Measurements from ENCODE around the gene MEG3.

The MEG3 gene

GRCh38 chr14:100784523-100785337 lies 41.2 kb upstream of the MEG3 start:
- no peak for DNase-seq (ENCODE audit: low read depth)
- no peak for TF ChIP-seq CTCF (conservative IDR thresholded peaks at IDR 0.05; ENCODE audit: low read depth, low read length)
- no peak overlapping the region for H3K4me3 ChIP-seq (ENCODE audit: low read depth, low read length)

DNA sequence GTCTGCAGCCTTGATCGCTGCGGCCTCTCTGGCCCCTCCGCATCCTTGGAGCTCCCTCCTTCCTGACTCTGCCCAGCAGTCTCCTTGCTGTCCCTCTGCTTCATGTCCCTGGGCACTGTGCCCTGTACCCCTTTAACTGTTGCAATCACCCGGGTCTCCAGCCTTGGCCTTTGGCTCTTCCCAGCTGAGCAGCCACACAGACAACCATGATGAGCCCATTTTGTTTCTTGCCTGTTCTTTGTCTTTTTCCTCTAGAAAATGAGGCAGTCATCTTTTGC lies 40.6 kb upstream of the MEG3 start:
- no peak for DNase-seq (ENCODE audit: low read depth)
- no peak overlapping the region for H3K4me3 ChIP-seq (ENCODE audit: low read depth, low read length)
- no peak for TF ChIP-seq CTCF (conservative IDR thresholded peaks at IDR 0.05; ENCODE audit: low read depth, low read length)

- H3K4me3 ChIP-seq (ENCODE audit: low read depth, low read length): no peak overlapping the region
- TF ChIP-seq CTCF (conservative IDR thresholded peaks at IDR 0.05; ENCODE audit: low read depth, low read length): no peak
- no peak for DNase-seq (ENCODE audit: low read depth)
These were observed 40.3 kb upstream of the MEG3 start for GRCh38 chr14:100785626-100786025.

GRCh38 chr14:100786131-100786530 lies 39.8 kb upstream of the MEG3 start:
- no peak for DNase-seq (ENCODE audit: low read depth)
- no peak for TF ChIP-seq CTCF (conservative IDR thresholded peaks at IDR 0.05; ENCODE audit: low read depth, low read length)
- no peak overlapping the region for H3K4me3 ChIP-seq (ENCODE audit: low read depth, low read length)

DNA sequence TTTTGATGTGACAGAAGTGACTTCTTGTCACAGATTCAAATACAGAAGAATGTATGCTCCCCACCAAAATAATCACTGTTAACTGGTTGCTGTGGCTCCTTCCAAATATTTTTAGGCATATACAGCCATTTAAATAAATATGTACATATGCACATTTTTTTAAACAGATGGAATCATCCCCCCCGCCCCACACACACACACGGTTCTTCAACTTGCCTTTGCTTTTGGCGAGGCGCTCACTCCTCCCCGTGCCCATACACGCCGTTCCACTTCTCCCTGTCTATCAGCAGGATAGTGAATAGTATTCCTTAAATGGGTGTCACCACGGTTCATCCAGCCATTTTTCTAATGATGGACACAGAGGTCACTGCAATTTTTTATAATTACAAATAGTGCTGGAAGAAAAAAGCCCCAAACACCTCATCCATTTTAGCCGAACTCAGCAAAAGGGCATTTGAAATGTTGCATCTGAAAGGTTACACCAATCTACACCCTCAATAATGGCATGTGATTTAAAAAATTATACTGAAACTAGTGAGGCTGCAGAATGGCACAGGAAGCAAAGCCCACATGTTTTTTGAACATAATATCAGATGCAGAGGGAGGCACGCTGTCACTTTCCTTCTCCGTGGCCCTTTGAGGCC lies 39.2 kb upstream of the MEG3 start:
- DNase-seq (ENCODE audit: low read depth): no peak
- no peak for TF ChIP-seq CTCF (conservative IDR thresholded peaks at IDR 0.05; ENCODE audit: low read depth, low read length)
- no peak overlapping the region for H3K4me3 ChIP-seq (ENCODE audit: low read depth, low read length)

DNA sequence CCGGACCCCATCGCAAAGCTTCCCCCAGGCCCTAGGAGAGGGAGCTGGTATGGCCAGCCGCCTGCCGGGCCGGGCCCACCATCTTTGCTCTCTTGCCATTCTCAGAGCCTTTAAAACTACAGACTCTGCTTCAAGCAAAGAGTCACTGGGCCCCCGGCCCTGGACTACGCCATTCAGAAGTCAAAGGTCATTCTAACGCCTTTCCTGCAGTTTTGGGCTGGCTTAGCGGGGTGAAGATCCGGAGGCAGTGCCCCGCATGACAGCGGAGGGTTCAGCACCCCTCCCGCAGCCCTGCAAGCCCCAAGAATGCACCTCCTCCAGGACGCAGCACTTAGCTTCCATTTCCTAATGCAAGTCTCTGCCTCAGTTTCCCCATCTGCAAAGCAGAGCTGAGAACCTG lies 38.3 kb upstream of the MEG3 start:
- H3K4me3 ChIP-seq (ENCODE audit: low read depth, low read length): no peak overlapping the region
- TF ChIP-seq CTCF (conservative IDR thresholded peaks at IDR 0.05; ENCODE audit: low read depth, low read length): no peak
- no peak for DNase-seq (ENCODE audit: low read depth)

DNA sequence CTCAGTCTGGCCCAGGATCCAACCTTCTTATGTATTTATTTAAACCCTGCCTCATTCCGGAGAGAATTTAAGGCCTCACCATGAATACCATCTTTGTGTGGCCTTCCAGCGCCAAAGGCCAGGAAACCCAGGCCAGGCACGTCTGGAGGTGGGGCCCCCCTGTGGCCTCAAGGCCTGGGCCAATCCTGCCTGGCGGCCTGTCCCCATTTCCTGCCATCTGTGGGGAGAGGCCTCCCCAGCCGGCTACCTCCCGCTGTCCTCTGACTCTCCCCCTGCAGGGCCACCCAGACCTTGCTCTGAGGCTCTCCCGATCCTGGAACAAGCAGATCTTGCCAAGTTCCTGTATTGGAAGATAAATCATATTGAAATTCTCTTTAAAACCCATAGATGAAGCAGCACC lies 37.4 kb upstream of the MEG3 start:
- TF ChIP-seq CTCF (conservative IDR thresholded peaks at IDR 0.05; ENCODE audit: low read depth, low read length): peak; percentile 6
- DNase-seq (ENCODE audit: low read depth): no peak
- H3K4me3 ChIP-seq (ENCODE audit: low read depth, low read length): no peak overlapping the region
